Brain microvascular endothelial cell (primary cell): Measurements from ENCODE around the gene SLCO2A1.

ENCODE experiments used
- DNase-seq: peaks from one replicate; pipeline ENCODE4 v3.0.0-alpha.2; 2020
- H3K27ac ChIP-seq: fragments of 250-450 bp; sonication (Bioruptor Pico); 2 replicates; pipeline ENCODE4 v1.5.1; 2020; ENCODE audit warnings: mild to moderate bottlenecking, moderate library complexity
- H3K27me3 ChIP-seq: fragments of 250-450 bp; sonication (Bioruptor Pico); replicated peaks from 2 replicates; pipeline ENCODE4 v1.5.1; 2020; ENCODE audit warnings: mild to moderate bottlenecking
- H3K36me3 ChIP-seq: fragments of 250-450 bp; sonication (Bioruptor Pico); replicated peaks from 2 replicates; pipeline ENCODE4 v1.5.1; 2020; ENCODE audit warnings: mild to moderate bottlenecking
- H3K4me3 ChIP-seq: 2 replicates; pipeline ENCODE4 v1.5.1; 2011; ENCODE audit warnings: low read depth, mild to moderate bottlenecking, control low read depth, low read length, moderate library complexity
- in situ Hi-C: cut with HindIII; loops from 2 replicates; pipeline ENCODE4 v1.10.0; 2017; ENCODE audit warnings: low sequenced_read_pairs, low pct_ligation_motif_present
- TF ChIP-seq, protein P1 (sequence below): IDR thresholded peaks from 2 replicates; pipeline ENCODE4 v1.5.1; 2011; ENCODE audit warnings: low read depth, mild to moderate bottlenecking, moderate library complexity, low read length, control low read depth, inconsistent platforms; ENCODE audit errors: missing control alignments

SLCO2A1 gene

DNA sequence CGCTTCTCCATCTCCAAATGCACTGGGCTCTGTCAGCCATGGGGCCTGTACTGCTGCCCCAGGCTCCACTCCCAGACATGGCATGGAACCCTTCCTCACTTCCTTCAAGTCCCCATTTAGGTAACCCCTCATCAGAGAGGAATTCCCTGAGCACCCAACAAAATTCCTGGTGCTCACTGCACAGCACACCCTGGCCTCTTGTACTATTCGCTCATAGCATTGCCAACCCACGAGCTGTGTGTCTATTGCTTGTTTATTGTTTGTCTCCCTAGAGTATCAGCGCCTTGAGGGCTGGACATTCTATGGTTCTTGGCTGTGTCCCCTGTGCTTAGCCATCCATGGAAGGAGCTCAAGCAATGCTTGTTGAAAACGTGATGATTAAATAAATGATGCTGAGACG lies 46.1 kb upstream of the SLCO2A1 start:
- TF ChIP-seq, protein P1, sequence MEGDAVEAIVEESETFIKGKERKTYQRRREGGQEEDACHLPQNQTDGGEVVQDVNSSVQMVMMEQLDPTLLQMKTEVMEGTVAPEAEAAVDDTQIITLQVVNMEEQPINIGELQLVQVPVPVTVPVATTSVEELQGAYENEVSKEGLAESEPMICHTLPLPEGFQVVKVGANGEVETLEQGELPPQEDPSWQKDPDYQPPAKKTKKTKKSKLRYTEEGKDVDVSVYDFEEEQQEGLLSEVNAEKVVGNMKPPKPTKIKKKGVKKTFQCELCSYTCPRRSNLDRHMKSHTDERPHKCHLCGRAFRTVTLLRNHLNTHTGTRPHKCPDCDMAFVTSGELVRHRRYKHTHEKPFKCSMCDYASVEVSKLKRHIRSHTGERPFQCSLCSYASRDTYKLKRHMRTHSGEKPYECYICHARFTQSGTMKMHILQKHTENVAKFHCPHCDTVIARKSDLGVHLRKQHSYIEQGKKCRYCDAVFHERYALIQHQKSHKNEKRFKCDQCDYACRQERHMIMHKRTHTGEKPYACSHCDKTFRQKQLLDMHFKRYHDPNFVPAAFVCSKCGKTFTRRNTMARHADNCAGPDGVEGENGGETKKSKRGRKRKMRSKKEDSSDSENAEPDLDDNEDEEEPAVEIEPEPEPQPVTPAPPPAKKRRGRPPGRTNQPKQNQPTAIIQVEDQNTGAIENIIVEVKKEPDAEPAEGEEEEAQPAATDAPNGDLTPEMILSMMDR: no peak
- Histone ChIP-seq H3K27me3 (no peaks in the 10 kb centered on the region), H3K36me3 (no peaks in the 10 kb centered on the region), H3K27ac (no peak overlapping the region), H3K4me3 (no peak overlapping the region)
- DNase-seq: no peak
- in situ Hi-C loops: no loop called here

DNA sequence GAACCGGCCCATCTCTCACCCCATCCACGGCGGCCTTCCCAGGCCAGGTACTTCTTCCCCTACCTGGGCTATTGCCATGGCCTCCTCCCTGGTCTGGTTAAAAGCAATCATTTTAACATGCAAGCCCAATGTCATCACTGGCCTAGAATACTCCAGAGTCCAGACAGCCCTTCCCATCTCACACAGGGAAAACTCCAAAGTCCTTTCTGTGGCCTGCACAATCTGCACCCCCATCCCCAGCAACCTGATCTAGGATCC lies 45.8 kb upstream of the SLCO2A1 start:
- Histone ChIP-seq H3K27me3 (no peaks in the 10 kb centered on the region), H3K36me3 (no peaks in the 10 kb centered on the region), H3K27ac (no peak overlapping the region), H3K4me3 (no peak overlapping the region)
- TF ChIP-seq, protein P1: no peak
- no peak for DNase-seq
- in situ Hi-C loops: no loop called here

GRCh38 chr3:134074790-134075567 lies 45.3 kb upstream of the SLCO2A1 start:
- Histone ChIP-seq H3K27me3 (no peaks in the 10 kb centered on the region), H3K4me3 (no peak overlapping the region), H3K36me3 (no peaks in the 10 kb centered on the region), H3K27ac (no peak overlapping the region)
- DNase-seq: no peak
- TF ChIP-seq, protein P1: no peak
- in situ Hi-C loops: no loop called here

DNA sequence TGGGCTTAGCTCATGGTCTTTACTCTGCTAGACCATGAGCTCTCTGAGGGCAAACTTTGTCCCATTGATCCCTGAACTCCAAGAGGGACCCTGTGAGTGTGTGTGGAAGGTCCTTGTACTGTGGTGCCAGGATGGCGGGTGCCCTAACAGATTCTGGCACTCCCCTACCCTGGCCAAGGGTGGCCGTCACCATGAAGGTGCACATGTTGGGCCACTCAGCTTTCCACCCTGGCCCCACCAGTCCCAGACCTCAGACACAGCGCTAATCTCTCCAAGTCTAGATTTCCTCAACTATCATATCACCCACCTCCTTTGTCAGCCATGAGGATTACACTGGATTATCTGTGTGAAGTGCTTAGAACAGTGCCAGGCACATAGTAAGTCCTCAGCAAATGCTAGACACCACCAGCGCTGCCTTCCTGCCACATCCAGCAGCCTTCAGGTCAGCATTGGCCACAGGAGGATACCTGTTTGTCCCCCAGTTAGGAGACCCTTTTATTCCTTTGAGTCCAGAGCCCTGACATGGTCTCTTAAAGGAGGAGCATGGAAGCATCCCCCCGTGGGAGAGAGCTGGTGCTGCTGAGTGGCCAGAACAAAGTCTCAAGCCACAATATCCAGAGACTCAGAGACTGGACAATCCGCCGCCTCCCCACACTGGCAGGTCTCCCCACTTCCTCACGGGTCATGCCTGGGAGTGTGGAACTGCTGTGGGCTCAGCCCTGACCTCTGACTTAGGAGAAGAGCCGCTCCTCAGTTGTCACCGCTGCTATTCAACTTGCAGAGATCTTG lies 44.5 kb upstream of the SLCO2A1 start:
- H3K36me3 ChIP-seq: no peaks in the 10 kb centered on the region
- H3K4me3 ChIP-seq: no peak overlapping the region
- TF ChIP-seq, protein P1: no peak
- H3K27me3 ChIP-seq: no peaks in the 10 kb centered on the region
- in situ Hi-C loops: no loop called here
- no peak for DNase-seq
- H3K27ac ChIP-seq: no peak overlapping the region

DNA sequence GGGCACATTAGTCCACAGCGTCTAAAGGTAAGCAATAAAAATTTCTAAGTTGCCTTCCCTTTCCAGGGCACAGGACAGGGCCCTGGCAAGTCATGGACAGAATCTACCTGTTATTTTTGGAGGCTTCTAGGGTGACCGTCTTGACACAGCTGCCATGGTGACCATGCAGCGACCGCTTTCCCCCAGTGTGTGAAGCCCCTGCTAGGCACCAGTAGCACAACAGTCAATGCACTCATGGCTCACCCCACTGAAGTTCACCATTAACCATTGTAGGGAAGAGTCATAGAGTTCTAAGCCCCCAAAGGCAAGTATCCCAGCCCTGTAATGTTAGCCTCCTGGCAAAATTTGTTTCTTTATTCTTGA lies 43.8 kb upstream of the SLCO2A1 start:
- no peak overlapping the region for H3K4me3 ChIP-seq
- TF ChIP-seq, protein P1: no peak
- H3K27ac ChIP-seq: no peak overlapping the region
- H3K36me3 ChIP-seq: no peaks in the 10 kb centered on the region
- DNase-seq: no peak
- H3K27me3 ChIP-seq: no peaks in the 10 kb centered on the region
- in situ Hi-C loops: no loop called here
